SK-N-SH treated with all-trans-retinoic acid at 6 μM for 48 hours (cell line): Measurements from ENCODE around the gene NBPF4.

Experiments used
- ARNTL ChIP-seq: fragments of 450-650 bp; formaldehyde crosslinking; IDR thresholded peaks from 2 replicates; pipeline ENCODE4 v1.5.0; 2020; ENCODE audit warnings: low read depth, mild to moderate bottlenecking, moderate library complexity, borderline replicate concordance
- CSDC2 ChIP-seq: fragments of 250-450 bp; sonication (Bioruptor Pico); IDR thresholded peaks from 2 replicates; pipeline ENCODE4 v1.5.0; 2020; ENCODE audit warnings: mild to moderate bottlenecking, moderate library complexity
- PPARA ChIP-seq: fragments of 250-450 bp; sonication (Bioruptor Pico); IDR thresholded peaks from 2 replicates; pipeline ENCODE4 v1.5.0; 2020; ENCODE audit warnings: mild to moderate bottlenecking, borderline replicate concordance
- RARB ChIP-seq: fragments of 250-450 bp; sonication (Bioruptor Pico); IDR thresholded peaks from 2 replicates; pipeline ENCODE4 v1.8.0; 2021; ENCODE audit warnings: mild to moderate bottlenecking, moderate library complexity
- SNAI2 ChIP-seq: fragments of 250-450 bp; sonication (Bioruptor Pico); IDR thresholded peaks from 2 replicates; pipeline ENCODE4 v1.5.0; 2020; ENCODE audit warnings: mild to moderate bottlenecking, moderate library complexity
- TCF4 ChIP-seq: fragments of 250-450 bp; sonication (Bioruptor Pico); IDR thresholded peaks from 2 replicates; pipeline ENCODE4 v1.8.0; 2021; ENCODE audit warnings: mild to moderate bottlenecking, moderate library complexity, borderline replicate concordance
- ZFP3 ChIP-seq: fragments of 250-450 bp; sonication (Bioruptor Pico); IDR thresholded peaks from 2 replicates; pipeline ENCODE4 v1.5.0; 2020; ENCODE audit warnings: mild to moderate bottlenecking, moderate library complexity
- ZFP30 ChIP-seq: fragments of 450-650 bp; formaldehyde crosslinking; IDR thresholded peaks from 2 replicates; pipeline ENCODE4 v1.5.0; 2022; ENCODE audit warnings: mild to moderate bottlenecking, moderate library complexity
- ZNF8 ChIP-seq: fragments of 450-650 bp; formaldehyde crosslinking; IDR thresholded peaks from 2 replicates; pipeline ENCODE4 v1.5.0; 2020; ENCODE audit warnings: mild to moderate bottlenecking, moderate library complexity
- TF ChIP-seq, protein P1 (sequence below): fragments of 250-450 bp; sonication (Bioruptor Pico); IDR thresholded peaks from 2 replicates; pipeline ENCODE4 v1.8.0; 2020; ENCODE audit warnings: mild to moderate bottlenecking, moderate library complexity, borderline replicate concordance
- TF ChIP-seq, protein P2 (sequence below): fragments of 250-450 bp; sonication (Bioruptor Pico); IDR thresholded peaks from 2 replicates; pipeline ENCODE4 v1.5.1; 2020; ENCODE audit warnings: low read depth, mild to moderate bottlenecking, moderate library complexity
- TF ChIP-seq, protein P3 (sequence below): fragments of 250-450 bp; sonication (Bioruptor Pico); IDR thresholded peaks from 2 replicates; pipeline ENCODE4 v1.5.0; 2020; ENCODE audit warnings: mild to moderate bottlenecking, moderate library complexity

DNA sequence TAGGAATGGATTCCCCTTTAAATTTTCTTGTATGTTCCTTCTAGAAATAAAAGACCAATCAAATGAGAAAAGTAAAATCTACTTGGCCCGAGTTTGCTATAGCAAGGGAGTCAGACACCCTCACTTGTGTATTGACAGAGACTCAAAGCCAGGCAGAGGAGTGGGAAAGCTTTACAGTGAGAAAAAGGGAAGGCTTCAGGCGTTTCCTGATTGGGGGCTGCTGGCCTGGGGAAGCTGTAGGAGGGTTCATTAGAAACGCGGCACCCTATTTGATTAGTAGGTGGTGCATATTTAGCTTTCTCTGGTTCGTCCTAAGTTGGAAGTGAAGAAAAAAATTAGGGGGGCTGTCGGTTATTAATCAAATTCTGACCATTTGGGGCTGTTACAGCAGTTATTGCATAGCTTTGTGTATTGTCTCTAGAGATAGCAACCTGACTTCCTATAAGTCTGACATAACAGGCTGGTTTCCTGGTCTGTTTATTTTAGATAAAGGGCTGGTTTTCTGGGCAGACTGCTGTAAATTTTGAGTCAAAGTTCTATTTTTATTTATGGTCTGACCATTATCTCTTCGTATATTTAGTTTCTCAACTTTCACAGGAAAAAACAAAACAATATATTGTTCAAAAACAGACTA is 53.8 kb downstream of the NBPF4 start:
- TF ChIP-seq PPARA (no peak), RARB (no peak), ZNF8 (CRISPR knock-in tag) (no peak), ZFP30 (no peak), ARNTL (CRISPR knock-in tag) (no peak), SNAI2 (CRISPR knock-in tag) (no peak), CSDC2 (CRISPR knock-in tag) (no peak), ZFP3 (CRISPR knock-in tag) (no peak), TCF4 (no peak)
- TF ChIP-seq, protein P1, sequence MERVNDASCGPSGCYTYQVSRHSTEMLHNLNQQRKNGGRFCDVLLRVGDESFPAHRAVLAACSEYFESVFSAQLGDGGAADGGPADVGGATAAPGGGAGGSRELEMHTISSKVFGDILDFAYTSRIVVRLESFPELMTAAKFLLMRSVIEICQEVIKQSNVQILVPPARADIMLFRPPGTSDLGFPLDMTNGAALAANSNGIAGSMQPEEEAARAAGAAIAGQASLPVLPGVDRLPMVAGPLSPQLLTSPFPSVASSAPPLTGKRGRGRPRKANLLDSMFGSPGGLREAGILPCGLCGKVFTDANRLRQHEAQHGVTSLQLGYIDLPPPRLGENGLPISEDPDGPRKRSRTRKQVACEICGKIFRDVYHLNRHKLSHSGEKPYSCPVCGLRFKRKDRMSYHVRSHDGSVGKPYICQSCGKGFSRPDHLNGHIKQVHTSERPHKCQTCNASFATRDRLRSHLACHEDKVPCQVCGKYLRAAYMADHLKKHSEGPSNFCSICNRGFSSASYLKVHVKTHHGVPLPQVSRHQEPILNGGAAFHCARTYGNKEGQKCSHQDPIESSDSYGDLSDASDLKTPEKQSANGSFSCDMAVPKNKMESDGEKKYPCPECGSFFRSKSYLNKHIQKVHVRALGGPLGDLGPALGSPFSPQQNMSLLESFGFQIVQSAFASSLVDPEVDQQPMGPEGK (CRISPR knock-in tag), result no peak
- TF ChIP-seq, protein P2, sequence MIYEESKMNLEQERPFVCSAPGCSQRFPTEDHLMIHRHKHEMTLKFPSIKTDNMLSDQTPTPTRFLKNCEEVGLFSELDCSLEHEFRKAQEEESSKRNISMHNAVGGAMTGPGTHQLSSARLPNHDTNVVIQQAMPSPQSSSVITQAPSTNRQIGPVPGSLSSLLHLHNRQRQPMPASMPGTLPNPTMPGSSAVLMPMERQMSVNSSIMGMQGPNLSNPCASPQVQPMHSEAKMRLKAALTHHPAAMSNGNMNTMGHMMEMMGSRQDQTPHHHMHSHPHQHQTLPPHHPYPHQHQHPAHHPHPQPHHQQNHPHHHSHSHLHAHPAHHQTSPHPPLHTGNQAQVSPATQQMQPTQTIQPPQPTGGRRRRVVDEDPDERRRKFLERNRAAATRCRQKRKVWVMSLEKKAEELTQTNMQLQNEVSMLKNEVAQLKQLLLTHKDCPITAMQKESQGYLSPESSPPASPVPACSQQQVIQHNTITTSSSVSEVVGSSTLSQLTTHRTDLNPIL (CRISPR knock-in tag), result no peak
- TF ChIP-seq, protein P3, sequence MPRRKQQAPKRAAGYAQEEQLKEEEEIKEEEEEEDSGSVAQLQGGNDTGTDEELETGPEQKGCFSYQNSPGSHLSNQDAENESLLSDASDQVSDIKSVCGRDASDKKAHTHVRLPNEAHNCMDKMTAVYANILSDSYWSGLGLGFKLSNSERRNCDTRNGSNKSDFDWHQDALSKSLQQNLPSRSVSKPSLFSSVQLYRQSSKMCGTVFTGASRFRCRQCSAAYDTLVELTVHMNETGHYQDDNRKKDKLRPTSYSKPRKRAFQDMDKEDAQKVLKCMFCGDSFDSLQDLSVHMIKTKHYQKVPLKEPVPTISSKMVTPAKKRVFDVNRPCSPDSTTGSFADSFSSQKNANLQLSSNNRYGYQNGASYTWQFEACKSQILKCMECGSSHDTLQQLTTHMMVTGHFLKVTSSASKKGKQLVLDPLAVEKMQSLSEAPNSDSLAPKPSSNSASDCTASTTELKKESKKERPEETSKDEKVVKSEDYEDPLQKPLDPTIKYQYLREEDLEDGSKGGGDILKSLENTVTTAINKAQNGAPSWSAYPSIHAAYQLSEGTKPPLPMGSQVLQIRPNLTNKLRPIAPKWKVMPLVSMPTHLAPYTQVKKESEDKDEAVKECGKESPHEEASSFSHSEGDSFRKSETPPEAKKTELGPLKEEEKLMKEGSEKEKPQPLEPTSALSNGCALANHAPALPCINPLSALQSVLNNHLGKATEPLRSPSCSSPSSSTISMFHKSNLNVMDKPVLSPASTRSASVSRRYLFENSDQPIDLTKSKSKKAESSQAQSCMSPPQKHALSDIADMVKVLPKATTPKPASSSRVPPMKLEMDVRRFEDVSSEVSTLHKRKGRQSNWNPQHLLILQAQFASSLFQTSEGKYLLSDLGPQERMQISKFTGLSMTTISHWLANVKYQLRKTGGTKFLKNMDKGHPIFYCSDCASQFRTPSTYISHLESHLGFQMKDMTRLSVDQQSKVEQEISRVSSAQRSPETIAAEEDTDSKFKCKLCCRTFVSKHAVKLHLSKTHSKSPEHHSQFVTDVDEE (CRISPR knock-in tag), result no peak
